ENCODE data around the gene TNFSF13B. TPM values are rescaled to one million over a fixed set of nuclear protein-coding genes. Genes with fewer than 3 reads are reported as not detected.

Gene TNFSF13B
- total RNA-seq, 2 donors from 2014 or later, result 6.0 to 13.0 TPM

DNA sequence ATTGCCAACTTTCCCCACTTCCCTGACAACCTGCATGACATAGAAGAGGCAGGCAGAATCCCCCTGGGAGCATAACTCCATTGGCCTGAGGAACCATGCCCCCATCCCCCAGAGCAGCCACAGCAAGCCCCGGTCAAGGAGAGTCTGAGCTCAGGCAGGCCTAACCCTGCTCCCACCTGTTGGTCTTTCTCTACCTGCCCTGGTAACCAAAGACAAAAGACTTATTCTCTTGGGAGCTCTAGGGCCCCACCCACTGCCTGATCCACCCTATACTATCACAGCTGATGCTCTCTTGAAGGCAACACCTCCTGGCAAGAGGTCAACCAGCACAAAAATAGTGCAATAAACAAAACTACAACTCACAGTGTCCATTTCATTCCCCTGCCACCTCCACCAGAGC is 59.3 kb downstream of the TNFSF13B start:
- intact Hi-C loops (cut with DNase I), result no loop called here
- DNase-seq (ENCODE audit: low spot score), result no peak

DNA sequence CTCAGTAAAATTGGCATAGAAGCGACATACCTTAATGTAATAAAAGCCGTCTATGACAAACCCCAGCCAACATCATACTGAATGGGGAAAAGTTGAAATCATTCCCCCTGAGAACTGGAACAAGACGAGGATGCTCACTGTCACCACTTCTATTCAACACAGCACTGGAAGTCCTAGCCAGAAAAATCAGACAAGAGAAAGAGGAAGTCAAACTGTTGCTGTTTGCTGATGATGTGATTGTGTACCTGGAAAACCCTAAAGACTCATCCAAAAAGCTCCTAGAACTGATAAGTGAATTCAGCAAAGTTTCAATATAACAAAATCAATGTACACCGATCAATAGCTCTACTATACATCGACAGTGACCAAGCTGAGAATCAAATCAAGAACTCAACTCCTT is 63.3 kb downstream of the TNFSF13B start:
- DNase-seq (ENCODE audit: low spot score), result no peak
- intact Hi-C loops (cut with DNase I), result no loop called here

DNA sequence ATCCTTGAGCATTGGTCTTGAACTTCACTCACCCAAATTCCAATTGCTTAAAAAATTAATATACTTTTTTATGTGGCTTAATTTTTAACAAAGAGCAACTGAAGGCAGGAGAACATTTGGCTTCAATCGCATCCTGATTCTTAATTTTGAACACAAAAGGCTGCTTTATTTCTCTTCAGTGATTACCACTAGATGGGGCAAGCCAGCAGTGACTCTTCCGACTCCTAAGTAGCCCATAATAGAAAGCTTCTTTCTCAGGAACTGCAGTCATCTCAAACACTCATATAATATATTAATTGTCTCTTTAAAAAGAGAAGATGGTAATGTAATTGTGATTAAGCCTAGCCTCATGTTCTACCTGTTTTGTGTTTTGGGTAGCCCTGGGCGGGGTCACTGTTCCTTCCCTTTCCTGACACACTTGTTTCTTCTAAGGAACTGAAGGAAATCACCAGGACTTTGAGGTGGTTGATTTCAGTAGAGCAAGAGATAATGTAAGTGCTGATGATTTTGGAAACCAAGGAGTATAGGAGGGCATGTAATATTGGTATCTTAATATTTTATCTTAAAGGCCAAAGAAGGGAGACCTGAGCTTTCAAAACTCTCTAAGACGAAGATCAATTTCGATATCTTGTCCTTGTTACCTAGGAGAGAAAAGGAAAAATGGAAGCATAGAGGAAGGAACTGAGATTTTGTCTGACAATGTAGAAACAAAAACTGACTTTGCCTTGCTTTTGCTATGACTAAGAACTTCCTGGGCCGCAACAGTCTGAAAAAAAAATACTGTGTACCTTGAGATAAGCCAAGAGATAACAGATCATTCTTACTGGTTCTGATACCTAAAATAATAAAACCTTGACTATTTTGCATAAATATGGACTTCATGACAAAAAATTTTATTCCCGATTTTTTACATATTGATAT is 73.1 kb downstream of the TNFSF13B start:
- DNase-seq (ENCODE audit: low spot score), result no peak
- intact Hi-C loops (cut with DNase I), result no loop called here

- intact Hi-C loops (cut with DNase I), result no loop called here
- DNase-seq (ENCODE audit: low spot score), result no peak
Observed at GRCh38 chr13:108345016-108345415, 75.5 kb downstream of the TNFSF13B start.

DNA sequence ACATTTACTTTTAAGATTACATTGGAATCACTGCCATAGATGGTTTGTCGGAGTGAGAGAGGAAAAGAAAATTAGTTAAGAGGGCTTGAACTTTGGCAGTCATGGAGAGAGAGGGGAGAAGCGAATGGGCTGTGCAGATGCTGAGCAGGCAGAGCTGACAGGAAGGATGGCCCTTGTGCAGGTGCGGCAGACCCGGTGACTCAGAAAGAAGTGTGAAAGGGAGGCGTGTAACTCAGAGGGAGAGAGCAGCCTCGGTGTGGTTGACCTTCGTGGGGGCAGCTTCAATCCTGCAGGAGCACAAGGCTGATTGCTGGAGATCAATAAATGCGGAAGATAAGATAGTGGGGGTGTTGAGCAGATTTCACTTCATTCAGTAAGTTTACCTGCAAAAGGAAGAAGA is 76.9 kb downstream of the TNFSF13B start:
- DNase-seq (ENCODE audit: low spot score), result no peak
- intact Hi-C loops (cut with DNase I), result no loop called here

DNA sequence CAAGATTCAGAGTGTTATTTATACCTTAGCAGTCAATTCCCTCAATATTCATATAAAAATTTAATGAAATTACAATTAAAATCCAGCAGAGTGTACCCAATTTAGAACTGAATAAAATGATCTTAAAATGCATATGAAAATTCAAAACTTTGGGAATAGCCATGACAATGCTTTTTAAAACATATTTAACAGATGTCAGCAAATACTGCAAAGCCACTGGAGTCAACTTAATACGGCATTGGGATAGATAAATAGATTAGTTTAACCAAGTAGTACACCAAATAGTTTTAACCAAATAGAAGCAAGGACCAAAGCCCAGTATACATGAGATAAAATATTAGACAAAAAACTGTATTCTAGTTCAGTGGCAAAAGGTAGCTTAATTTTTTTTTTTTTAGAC is 79.8 kb downstream of the TNFSF13B start:
- DNase-seq (ENCODE audit: low spot score), result no peak
- intact Hi-C loops (cut with DNase I), result no loop called here

DNA sequence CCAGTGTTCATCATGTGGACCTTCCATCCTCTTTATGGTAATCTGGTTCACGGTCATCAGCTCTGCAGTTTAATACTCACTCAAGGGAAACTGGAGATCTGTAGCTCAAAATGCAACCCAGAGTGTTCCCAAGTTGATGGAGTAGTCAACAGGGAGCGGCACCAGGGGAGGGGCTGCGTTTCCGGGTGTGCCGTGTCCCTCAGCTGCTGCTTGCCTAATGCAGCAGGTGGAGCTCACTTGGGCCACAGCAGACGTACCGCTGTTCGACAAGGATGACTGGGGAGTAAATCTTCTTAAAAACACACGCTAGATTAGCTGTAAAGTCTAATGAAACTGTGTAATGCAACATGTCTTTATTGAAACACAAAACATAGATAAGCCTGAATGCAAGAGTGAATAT is 81.1 kb downstream of the TNFSF13B start:
- intact Hi-C loops (cut with DNase I), result no loop called here
- no peak for DNase-seq (ENCODE audit: low spot score)

- intact Hi-C loops (cut with DNase I), result no loop called here
- DNase-seq (ENCODE audit: low spot score), result no peak
Observed at GRCh38 chr13:108352599-108352998, 83.1 kb downstream of the TNFSF13B start.

DNA sequence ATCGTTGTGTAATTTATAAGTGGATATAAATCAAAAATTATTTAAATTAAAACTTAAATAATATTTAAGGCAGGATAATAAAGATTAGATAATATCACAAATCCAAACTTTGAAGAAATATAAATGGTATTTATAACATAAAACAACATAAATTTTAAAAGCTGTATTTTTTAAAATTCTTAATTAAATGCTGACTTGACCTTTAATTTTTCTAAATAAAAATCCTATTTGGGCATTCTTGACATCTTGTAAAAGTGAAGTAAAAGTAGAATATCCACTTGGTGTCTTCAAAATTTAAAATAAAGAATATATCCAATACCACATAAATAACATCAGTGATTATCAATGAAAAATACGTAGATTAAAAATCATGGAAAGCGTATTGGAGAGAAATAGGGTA is 87.7 kb downstream of the TNFSF13B start:
- intact Hi-C loops (cut with DNase I), result loop anchor here in 1 of 2 donors (5.0 kb wide), 1 partner anchor 210 kb away; no protein-coding TSS in a partner anchor
- DNase-seq (ENCODE audit: low spot score), result no peak

Other genes with a start within 250 kb of the TNFSF13B start
- gene LIG4, start 54.2 kb upstream of the TNFSF13B start, total RNA-seq, result 10 to 100 TPM; 10.1 to 17.2 TPM
- 10 to 100 TPM in 1 of 2 donors, 1 to 10 TPM in 1; 9.4 to 11.9 TPM for gene ABHD13, start 51.3 kb upstream of the TNFSF13B start, total RNA-seq